GM12801 (cell line): ENCODE data around the gene TARS3.

Experiments
- CTCF ChIP-seq: IDR thresholded peaks from one replicate; pipeline ENCODE4 v1.5.1; 2011; ENCODE audit warnings: control low read depth; ENCODE audit not compliant: insufficient read length; ENCODE audit errors: extremely low read depth

Gene TARS3

GRCh38 chr15:101647251-101647650, 77.0 kb downstream of the TARS3 start:
- no peak for TF ChIP-seq CTCF

- TF ChIP-seq CTCF, result no peak
These were observed 77.6 kb downstream of the TARS3 start for GRCh38 chr15:101646672-101647071.

- no peak for TF ChIP-seq CTCF
These were observed 81.9 kb downstream of the TARS3 start for GRCh38 chr15:101642361-101642760.

- TF ChIP-seq CTCF, result no peak
These were observed 82.4 kb downstream of the TARS3 start for GRCh38 chr15:101641894-101642293.

GRCh38 chr15:101641129-101641764, 83.0 kb downstream of the TARS3 start:
- no peak for TF ChIP-seq CTCF

- no peak for TF ChIP-seq CTCF
These were observed 84.6 kb downstream of the TARS3 start for GRCh38 chr15:101639667-101640066.

- TF ChIP-seq CTCF, result no peak
These were observed 86.4 kb downstream of the TARS3 start for GRCh38 chr15:101637919-101638318.
